SK-N-SH treated with all-trans-retinoic acid at 6 μM for 48 hours (cell line): ENCODE results near the gene PMFBP1.

Experiments
- ARNTL ChIP-seq: fragments of 450-650 bp; formaldehyde crosslinking; IDR thresholded peaks from 2 replicates; pipeline ENCODE4 v1.5.0; 2020; ENCODE audit warnings: low read depth, mild to moderate bottlenecking, moderate library complexity, borderline replicate concordance
- CREB5 ChIP-seq: fragments of 250-450 bp; sonication (Bioruptor Pico); IDR thresholded peaks from 2 replicates; pipeline ENCODE4 v1.5.1; 2020; ENCODE audit warnings: low read depth, mild to moderate bottlenecking, moderate library complexity
- GLIS3 ChIP-seq: fragments of 250-450 bp; sonication (Bioruptor Pico); IDR thresholded peaks from 2 replicates; pipeline ENCODE4 v1.5.0; 2020; ENCODE audit warnings: mild to moderate bottlenecking, moderate library complexity
- ISL1 ChIP-seq: fragments of 250-450 bp; sonication (Bioruptor Pico); IDR thresholded peaks from 2 replicates; pipeline ENCODE4 v2.1.2; 2022; ENCODE audit warnings: mild to moderate bottlenecking, moderate library complexity
- PATZ1 ChIP-seq: fragments of 250-450 bp; sonication (Bioruptor Pico); IDR thresholded peaks from 2 replicates; pipeline ENCODE4 v1.8.0; 2020; ENCODE audit warnings: mild to moderate bottlenecking, moderate library complexity, borderline replicate concordance
- POU6F1 ChIP-seq: fragments of 250-450 bp; sonication (Bioruptor Pico); IDR thresholded peaks from 2 replicates; pipeline ENCODE4 v1.8.0; 2021; ENCODE audit warnings: low read depth, mild to moderate bottlenecking, moderate library complexity, borderline replicate concordance
- PPARA ChIP-seq: fragments of 250-450 bp; sonication (Bioruptor Pico); IDR thresholded peaks from 2 replicates; pipeline ENCODE4 v1.5.0; 2020; ENCODE audit warnings: mild to moderate bottlenecking, borderline replicate concordance
- TSHZ2 ChIP-seq: fragments of 250-450 bp; sonication (Bioruptor Pico); IDR thresholded peaks from 2 replicates; pipeline ENCODE4 v1.5.0; 2020; ENCODE audit warnings: mild to moderate bottlenecking, moderate library complexity
- ZFP3 ChIP-seq: fragments of 250-450 bp; sonication (Bioruptor Pico); IDR thresholded peaks from 2 replicates; pipeline ENCODE4 v1.5.0; 2020; ENCODE audit warnings: mild to moderate bottlenecking, moderate library complexity
- ZNF565 ChIP-seq: fragments of 450-650 bp; formaldehyde crosslinking; conservative IDR thresholded peaks from 2 replicates; pipeline ENCODE4 v1.5.0; 2020; ENCODE audit warnings: low read depth, mild to moderate bottlenecking, moderate library complexity

- TF ChIP-seq CREB5 (CRISPR knock-in tag) (no peak), ZNF565 (CRISPR knock-in tag) (no peak), ISL1 (CRISPR knock-in tag) (no peak), PATZ1 (CRISPR knock-in tag) (no peak), ARNTL (CRISPR knock-in tag) (no peak), ZFP3 (CRISPR knock-in tag) (no peak), PPARA (CRISPR knock-in tag) (no peak), GLIS3 (CRISPR knock-in tag) (no peak), POU6F1 (CRISPR knock-in tag) (no peak), TSHZ2 (no peak)
Observed at GRCh38 chr16:72120026-72120425, 51.9 kb downstream of the PMFBP1 start.
